ENCODE measurements around the gene EFCAB8.
"Not testable (repeated sequence)": the region's sequence is repeated elsewhere in the genome, so short reads cannot be mapped to it uniquely, and the experiment has no call there.

Gene EFCAB8

GRCh38 chr20:32959351-32960221, 100.9 kb downstream of the EFCAB8 start:
- no peak for DNase-seq (ENCODE audit: low read depth)

DNA sequence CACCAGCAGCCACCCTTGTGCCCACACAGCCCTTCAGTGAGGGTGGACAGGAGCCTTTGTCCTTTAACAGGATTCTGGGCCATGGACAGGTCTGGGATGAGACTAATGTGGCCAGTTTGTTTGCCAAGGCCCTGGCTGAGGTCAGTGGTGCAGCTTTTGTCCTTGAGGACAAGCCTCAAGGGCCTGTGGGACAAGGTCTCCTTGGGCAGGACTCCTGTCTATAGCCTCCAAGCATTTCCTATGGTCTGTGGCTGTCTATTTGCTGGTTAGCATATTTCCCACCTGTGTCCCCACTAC, 101.4 kb downstream of the EFCAB8 start:
- no peak for DNase-seq (ENCODE audit: low read depth)

DNA sequence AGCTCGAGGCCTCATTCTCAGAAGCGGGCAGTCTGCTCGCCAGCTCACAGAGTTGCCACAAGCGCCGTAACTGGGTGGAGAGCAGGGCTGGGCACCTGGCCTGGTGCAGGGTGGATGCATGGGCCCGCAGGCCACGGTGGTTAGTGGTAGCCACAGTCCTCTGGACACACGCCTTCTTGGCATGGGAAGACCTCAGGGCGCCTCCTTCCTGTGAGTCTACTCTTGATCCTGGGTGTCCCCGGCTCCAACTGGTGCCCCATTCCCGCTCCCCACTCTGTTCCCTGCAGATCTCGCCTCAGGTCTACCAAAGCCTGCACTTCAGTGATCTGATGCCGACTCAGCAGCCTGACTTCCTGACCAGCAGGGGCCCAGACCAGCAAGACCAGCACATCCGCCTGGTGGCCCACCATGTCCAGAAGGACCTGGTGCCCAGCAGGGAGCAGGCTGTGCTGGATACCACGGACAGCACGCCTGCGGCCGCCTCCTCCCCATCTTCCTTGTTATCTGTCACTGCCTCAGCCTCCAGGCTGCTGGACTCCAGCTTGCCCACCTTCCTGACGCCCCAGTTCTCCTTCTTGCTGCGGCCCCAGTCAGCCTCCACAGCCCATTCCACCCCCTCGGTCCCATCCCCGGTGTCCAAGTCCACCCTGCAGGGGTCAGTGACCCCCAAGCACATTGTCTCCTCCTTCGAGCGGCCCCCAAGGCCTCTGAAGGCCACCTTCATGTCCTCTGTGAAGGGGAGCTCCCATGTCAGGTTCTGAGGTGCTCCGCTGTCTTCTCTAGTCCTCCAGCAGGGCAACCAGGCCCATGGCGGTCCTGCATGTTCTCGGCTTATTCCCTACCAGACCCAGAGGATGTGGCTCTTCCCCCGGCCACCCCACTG, 102.4 kb downstream of the EFCAB8 start:
- DNase-seq (ENCODE audit: low read depth): no peak

DNA sequence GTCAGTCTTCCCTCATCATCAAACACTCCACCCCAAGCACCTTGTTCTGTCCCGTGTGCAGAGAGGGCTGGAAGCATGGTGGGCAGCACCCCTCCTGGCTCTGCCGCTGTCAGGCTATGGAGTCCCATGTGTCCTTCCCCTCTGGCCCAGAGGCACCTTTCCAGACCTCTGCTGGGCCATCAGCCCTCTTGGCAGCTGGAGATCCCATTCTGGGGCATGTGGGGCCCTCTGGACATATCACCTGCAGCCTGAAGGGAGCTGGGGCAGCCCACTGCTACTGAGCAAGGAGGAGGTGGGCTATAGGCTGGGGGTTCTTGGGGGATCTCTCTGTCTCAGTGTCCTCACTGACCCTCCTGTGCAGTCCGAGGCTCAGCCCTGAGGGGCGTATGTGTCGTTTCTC, 103.3 kb downstream of the EFCAB8 start:
- no peak for DNase-seq (ENCODE audit: low read depth)

DNA sequence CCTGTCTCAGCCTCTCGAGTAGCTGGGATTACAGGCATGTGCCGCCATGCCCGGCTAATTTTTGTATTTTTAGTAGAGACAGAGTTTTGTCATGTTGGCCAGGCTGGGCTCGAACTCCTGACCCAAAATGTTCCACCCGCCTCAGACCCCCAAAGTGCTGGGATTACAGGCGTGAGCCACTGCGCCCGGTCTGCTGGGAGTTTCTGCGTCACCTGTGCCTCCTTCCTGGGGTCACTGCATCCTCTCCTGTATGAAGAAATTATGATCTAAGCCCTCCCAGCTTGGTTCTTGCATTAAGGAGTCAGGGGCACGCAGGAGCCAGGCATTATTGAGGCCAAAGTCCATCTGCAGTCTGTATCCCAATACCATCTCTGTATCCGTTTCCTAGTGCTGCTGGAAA, 103.9 kb downstream of the EFCAB8 start:
- not testable (repeated sequence) for DNase-seq (ENCODE audit: low read depth)

GRCh38 chr20:32963176-32963575, 104.5 kb downstream of the EFCAB8 start:
- DNase-seq (ENCODE audit: low read depth): no peak

DNA sequence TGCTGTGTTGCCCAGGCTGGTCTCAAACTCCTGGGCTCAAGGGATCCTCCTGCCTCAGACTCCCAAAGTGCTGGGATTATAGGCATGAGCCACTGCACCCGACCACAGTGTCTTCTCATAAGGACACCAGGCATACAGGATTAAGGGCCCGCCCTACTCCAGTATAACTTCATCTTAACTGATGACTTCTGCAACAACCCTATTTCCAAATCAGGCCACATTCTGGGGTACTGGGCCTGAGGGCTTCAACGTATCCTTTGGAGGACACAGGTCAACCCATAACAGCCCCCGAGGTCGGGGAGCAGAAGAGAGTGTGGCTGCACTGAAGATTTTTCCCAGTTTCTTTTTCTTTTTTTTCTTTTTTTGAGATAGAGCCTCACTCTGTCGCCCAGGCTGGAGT, 105.9 kb downstream of the EFCAB8 start:
- no peak for DNase-seq (ENCODE audit: low read depth)

- no peak for DNase-seq (ENCODE audit: low read depth)
These were observed 106.4 kb downstream of the EFCAB8 start for GRCh38 chr20:32965115-32965514.

- no peak for DNase-seq (ENCODE audit: low read depth)
These were observed 107.1 kb downstream of the EFCAB8 start for GRCh38 chr20:32965581-32966373.

- no peak for DNase-seq (ENCODE audit: low read depth)
These were observed 107.7 kb downstream of the EFCAB8 start for GRCh38 chr20:32966382-32966781.

DNA sequence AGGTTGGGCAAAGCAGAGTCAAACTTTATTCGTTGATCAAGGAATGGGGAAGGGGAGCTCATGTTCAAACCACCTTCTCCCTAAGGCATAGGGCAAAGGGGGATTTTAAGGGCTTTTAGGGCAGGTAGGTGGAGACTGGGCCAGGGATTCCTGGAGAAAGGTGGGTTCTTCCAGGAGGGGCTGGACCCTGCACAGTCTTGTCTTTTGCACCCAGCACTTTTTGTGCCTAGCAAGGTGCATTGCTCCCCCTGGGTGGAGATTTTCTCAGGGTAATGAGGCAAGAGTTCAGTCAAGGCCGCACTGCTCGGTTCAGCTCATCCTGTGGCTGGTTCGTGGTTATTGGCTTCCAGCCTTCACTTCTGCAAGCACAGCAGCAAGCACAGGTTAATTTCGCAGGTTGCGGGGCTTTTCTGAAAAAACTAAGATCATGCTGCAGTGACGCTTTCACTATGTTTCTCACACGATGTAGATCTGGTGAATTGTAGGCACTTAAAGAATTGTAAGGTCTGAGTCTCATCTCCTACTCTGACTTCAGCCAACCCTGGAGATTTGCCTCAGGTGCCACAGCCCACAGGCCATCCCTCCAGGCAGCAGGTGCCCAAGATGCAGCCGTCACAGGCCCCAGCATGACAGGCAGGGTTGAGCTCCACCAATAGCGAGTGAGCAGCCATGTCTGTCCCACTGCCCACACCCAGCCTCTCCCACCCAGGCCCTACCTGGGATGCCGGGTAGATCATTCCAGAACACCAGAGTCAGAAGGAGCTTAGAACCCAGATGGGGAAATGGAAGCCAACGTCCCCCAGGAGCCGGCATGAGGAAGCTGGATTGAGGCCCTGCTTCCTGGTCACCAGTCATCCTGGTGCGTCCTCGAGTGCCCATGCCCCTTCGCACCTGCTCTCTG, 108.4 kb downstream of the EFCAB8 start:
- peak; percentile 21 for DNase-seq (ENCODE audit: low read depth)

- peak; percentile 27 for DNase-seq (ENCODE audit: low read depth)
These were observed 109.3 kb downstream of the EFCAB8 start for GRCh38 chr20:32967961-32968457.

- no peak for DNase-seq (ENCODE audit: low read depth)
These were observed 109.9 kb downstream of the EFCAB8 start for GRCh38 chr20:32968478-32969241.

- DNase-seq (ENCODE audit: low read depth): no peak
These were observed 110.8 kb downstream of the EFCAB8 start for GRCh38 chr20:32969356-32970114.

- DNase-seq (ENCODE audit: low read depth): no peak
These were observed 111.6 kb downstream of the EFCAB8 start for GRCh38 chr20:32970115-32970972.

DNA sequence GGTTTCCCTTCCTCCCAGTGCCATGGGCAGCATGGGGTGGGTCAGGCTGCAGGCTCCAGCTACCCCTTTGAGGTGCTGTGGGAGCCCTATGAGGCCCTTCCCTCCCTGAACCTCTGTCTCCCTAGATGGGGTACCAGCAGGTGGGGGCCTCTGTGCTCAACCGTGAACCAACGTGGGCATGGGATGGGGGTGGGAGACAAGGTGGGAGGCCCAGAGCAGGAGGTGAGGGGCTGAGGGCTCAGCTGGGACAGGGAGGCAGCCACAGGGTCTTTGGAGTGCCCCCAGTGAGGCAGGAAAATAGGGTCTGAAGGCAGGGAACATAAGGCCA, 112.2 kb downstream of the EFCAB8 start:
- DNase-seq (ENCODE audit: low read depth): no peak

- DNase-seq (ENCODE audit: low read depth): no peak
These were observed 113.0 kb downstream of the EFCAB8 start for GRCh38 chr20:32971703-32972161.

DNA sequence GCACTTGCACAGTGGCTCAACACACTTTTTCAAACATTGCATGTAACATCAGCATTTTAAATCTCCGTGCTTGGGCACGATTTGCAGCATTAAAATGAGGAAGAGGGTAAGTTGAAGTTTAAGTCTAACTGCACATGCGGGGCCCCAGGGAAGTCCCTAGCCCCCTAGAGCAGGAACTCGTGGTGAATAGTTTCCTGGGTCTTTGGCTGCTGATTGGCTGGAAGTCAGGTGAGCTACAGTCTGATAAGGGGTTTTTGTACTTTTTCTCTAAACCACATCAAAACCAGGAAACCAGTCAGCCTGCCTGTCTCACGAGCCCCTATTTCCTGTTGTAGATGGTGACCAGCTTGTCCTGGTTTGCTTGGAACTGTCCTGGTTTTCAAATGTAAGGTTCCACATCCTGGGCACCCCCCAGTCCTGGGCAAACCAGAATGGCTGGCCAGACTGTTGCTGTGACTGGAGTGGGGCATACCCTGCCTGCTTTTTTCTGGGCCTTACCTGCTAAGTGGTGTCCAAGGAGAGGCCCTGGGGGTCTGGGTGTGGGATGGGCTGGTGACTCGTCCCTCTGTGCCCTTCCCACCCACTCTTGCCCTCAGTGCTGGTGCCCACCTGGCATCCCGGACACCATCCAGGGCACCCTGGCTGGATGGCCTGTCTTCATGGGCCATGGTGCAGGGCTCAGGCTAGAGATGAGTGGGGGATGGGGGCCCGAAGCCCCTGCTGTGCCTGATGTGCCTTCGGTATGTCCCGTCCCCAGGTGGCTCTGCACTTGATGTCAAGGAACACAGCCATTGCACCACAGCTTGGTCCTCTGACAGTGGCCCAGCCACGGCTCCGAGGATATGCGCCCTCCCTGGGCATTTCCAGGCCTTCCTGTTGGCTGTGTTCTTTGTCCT, 113.7 kb downstream of the EFCAB8 start:
- peak; percentile 65 for DNase-seq (ENCODE audit: low read depth)

Measured in activated T-helper 9 cell treated with anti-CD3 and anti-CD28 coated beads, Interleukin-2, amount 50 U/mL, for 16 hours (primary cell).